H1 (cell line): Measurements from ENCODE around the gene NRL. TPM values are rescaled to one million over a fixed set of nuclear protein-coding genes. Genes with fewer than 3 reads are reported as not detected.

ENCODE experiments used
- CTCF ChIA-PET: fragments of 300-600 bp; sonication (Branson Sonifier 250); formaldehyde crosslinking; loops from one replicate; lab custom pipeline; 2021; ENCODE audit not compliant: partially characterized antibody; lab: Charles Lee
- POLR2A ChIA-PET: fragments of 300-600 bp; sonication (Branson Sonifier 250); formaldehyde crosslinking; loops from one replicate; lab custom pipeline; 2021; ENCODE audit warnings: inconsistent platforms; ENCODE audit not compliant: partially characterized antibody; lab: Charles Lee
- DNase-seq, 2 experiments: peaks; one replicate each; pipeline versions ENCODE4 v3.0.0 to v3.0.0-alpha.2; 2010 to 2022; ENCODE audit warnings: low spot score in 2 of 2, low read depth in 1 of 2, mixed read lengths in 1 of 2
- FAIRE-seq: peaks from 2 replicates; lab custom pipeline; 2011; peaks lifted over from hg19 to GRCh38; lab: Jason Lieb, UNC
- H2AFZ ChIP-seq: 2 replicates; pipeline ENCODE4 v1.8.1; 2012; ENCODE audit warnings: low read length, inconsistent platforms
- H2AK5ac ChIP-seq: 2 replicates; pipeline ENCODE4 v1.6.1; 2013; ENCODE audit warnings: low read depth, low read length
- H2BK120ac ChIP-seq: replicated peaks from 2 replicates; pipeline ENCODE3; 2013; ENCODE audit warnings: low read depth, low read length, inconsistent platforms
- H2BK12ac ChIP-seq: 2 replicates; pipeline ENCODE4 v1.6.1; 2013; ENCODE audit warnings: low read depth, low read length
- H2BK15ac ChIP-seq: 2 replicates; pipeline ENCODE4 v1.6.1; 2013; ENCODE audit warnings: low read length
- H2BK20ac ChIP-seq: 2 replicates; pipeline ENCODE4 v1.6.1; 2013; ENCODE audit warnings: low read length
- H2BK5ac ChIP-seq: 2 replicates; pipeline ENCODE4 v1.6.1; 2013; ENCODE audit warnings: low read depth, low read length
- H3K14ac ChIP-seq: 2 replicates; pipeline ENCODE4 v1.6.1; 2013; ENCODE audit warnings: inconsistent platforms; ENCODE audit not compliant: insufficient read length
- H3K18ac ChIP-seq: 2 replicates; pipeline ENCODE4 v1.6.1; 2013; ENCODE audit warnings: low read length; ENCODE audit errors: extremely low read depth
- H3K23ac ChIP-seq: 2 replicates; pipeline ENCODE4 v1.6.1; 2013; ENCODE audit warnings: inconsistent platforms; ENCODE audit not compliant: insufficient read length
- H3K23me2 ChIP-seq: 2 replicates; pipeline ENCODE4 v1.6.1; 2013; ENCODE audit warnings: low read depth, low read length
- H3K27ac ChIP-seq: 2 replicates; pipeline ENCODE4 v1.6.1; 2011; ENCODE audit warnings: low read depth, low read length, inconsistent platforms
- H3K27me3 ChIP-seq, 4 experiments: replicated peaks in 1 of 4; 1 replicate in 1 of 4; 2 replicates in 3 of 4; pipeline versions ENCODE4 v1.6.1 to v1.8.1; 2011 to 2013; ENCODE audit warnings: low read length in 3 of 4, mild to moderate bottlenecking in 3 of 4, inconsistent platforms in 2 of 4, mixed read lengths in 2 of 4, moderate library complexity in 1 of 4; ENCODE audit not compliant: control insufficient read depth in 3 of 4, insufficient read depth in 3 of 4; ENCODE audit errors: extremely low read depth in 1 of 4
- H3K36me3 ChIP-seq, 4 experiments: 2 replicates each; pipeline versions ENCODE4 v1.6.1 to v1.8.1; 2011 to 2013; ENCODE audit warnings: mild to moderate bottlenecking in 4 of 4, low read length in 3 of 4, moderate library complexity in 2 of 4, control low read depth in 1 of 4, inconsistent platforms in 1 of 4; ENCODE audit not compliant: insufficient read depth in 4 of 4, control insufficient read depth in 2 of 4
- H3K4ac ChIP-seq: replicated peaks from 2 replicates; pipeline ENCODE3; 2013; ENCODE audit warnings: low read length, low read depth, mixed read lengths, inconsistent platforms; ENCODE audit not compliant: insufficient read length
- H3K4me1 ChIP-seq, 4 experiments: replicated peaks in 1 of 4; 1 replicate in 1 of 4; 2 replicates in 3 of 4; pipeline versions ENCODE4 v1.6.1 to v1.8.1; 2011 to 2013; ENCODE audit warnings: low read length in 3 of 4, inconsistent platforms in 2 of 4, mixed read lengths in 1 of 4; ENCODE audit not compliant: insufficient read depth in 4 of 4, control insufficient read depth in 3 of 4
- H3K4me2 ChIP-seq, 2 experiments: 2 replicates each; pipeline versions ENCODE4 v1.6.1 to v1.8.1; 2011 to 2013; ENCODE audit warnings: low read depth in 2 of 2, low read length in 2 of 2, control low read depth in 1 of 2, inconsistent platforms in 1 of 2, mild to moderate bottlenecking in 1 of 2; ENCODE audit not compliant: insufficient read depth in 1 of 2
- H3K4me3 ChIP-seq, 4 experiments: fragments of 200-600, 300-600 bp in 1 of 4; sonication (generic), shearing (Covaris generic), sonication (Bioruptor Twin) in 1 of 4; 2 replicates each; pipeline versions ENCODE4 v1.5.1 to v1.8.1; 2011 to 2016; ENCODE audit warnings: low read length in 4 of 4, low read depth in 3 of 4, control low read depth in 2 of 4, inconsistent platforms in 2 of 4, mild to moderate bottlenecking in 2 of 4, mixed read lengths in 1 of 4, moderate library complexity in 1 of 4; ENCODE audit not compliant: insufficient read depth in 2 of 4; ENCODE audit errors: extremely low read depth in 1 of 4
- H3K56ac ChIP-seq: replicated peaks from 2 replicates; pipeline ENCODE3; 2013; ENCODE audit warnings: low read depth, mild to moderate bottlenecking, mixed read lengths, low read length, inconsistent platforms; ENCODE audit not compliant: insufficient read length
- H3K79me1 ChIP-seq: 2 replicates; pipeline ENCODE4 v1.6.1; 2013; ENCODE audit warnings: low read depth, low read length, control low read depth
- H3K79me2 ChIP-seq, 2 experiments: 2 replicates each; pipeline versions ENCODE4 v1.6.1 to v1.8.1; 2012 to 2013; ENCODE audit warnings: low read length in 2 of 2, mild to moderate bottlenecking in 2 of 2, inconsistent platforms in 1 of 2; ENCODE audit not compliant: insufficient read depth in 2 of 2, control insufficient read depth in 1 of 2
- H3K9ac ChIP-seq, 4 experiments: replicated peaks in 1 of 4; 1 replicate in 1 of 4; 2 replicates in 3 of 4; pipeline versions ENCODE4 v1.6.1 to v1.8.1; 2011 to 2013; ENCODE audit warnings: low read depth in 3 of 4, low read length in 3 of 4, control low read depth in 2 of 4, mild to moderate bottlenecking in 2 of 4, moderate library complexity in 2 of 4, inconsistent platforms in 1 of 4; ENCODE audit errors: extremely low read depth in 1 of 4
- H3K9me3 ChIP-seq, 2 experiments: 2 replicates each; pipeline versions ENCODE4 v1.6.1 to v1.8.1; 2012 to 2013; ENCODE audit warnings: mild to moderate bottlenecking in 2 of 2, moderate library complexity in 2 of 2, control low read depth in 1 of 2, inconsistent platforms in 1 of 2, low read depth in 1 of 2, low read length in 1 of 2, mixed read lengths in 1 of 2; ENCODE audit not compliant: insufficient read depth in 2 of 2
- H4K20me1 ChIP-seq, 2 experiments: replicated peaks in 1 of 2; 2 replicates each; pipeline versions ENCODE3 to v1.8.1; 2011 to 2013; ENCODE audit warnings: inconsistent platforms in 2 of 2, low read length in 2 of 2, mild to moderate bottlenecking in 1 of 2; ENCODE audit not compliant: insufficient read depth in 2 of 2, control insufficient read depth in 1 of 2
- H4K5ac ChIP-seq: 2 replicates; pipeline ENCODE4 v1.6.1; 2013; ENCODE audit warnings: low read length, low read depth, mixed read lengths, inconsistent platforms; ENCODE audit not compliant: insufficient read length
- H4K8ac ChIP-seq: 2 replicates; pipeline ENCODE4 v1.8.0; 2013; ENCODE audit warnings: mild to moderate bottlenecking, moderate library complexity, low read length, inconsistent platforms; ENCODE audit not compliant: insufficient read depth; ENCODE audit errors: extremely low read depth
- H4K91ac ChIP-seq: replicated peaks from 2 replicates; pipeline ENCODE3; 2013; ENCODE audit warnings: low read length, mixed read lengths, inconsistent platforms; ENCODE audit not compliant: insufficient read length
- BACH1 ChIP-seq: IDR thresholded peaks from 2 replicates; pipeline ENCODE4 v1.6.1; 2012; ENCODE audit warnings: low read length, improper control_type of control experiment
- CBX5 ChIP-seq: fragments of 300-800, 300-1000 bp; sonication (generic); IDR thresholded peaks from 2 replicates; pipeline ENCODE4 v1.7.1; 2016; ENCODE audit warnings: antibody characterized with exemption, low read length, low read depth
- CHD1 ChIP-seq: IDR thresholded peaks from 2 replicates; pipeline ENCODE4 v1.6.1; 2012; ENCODE audit warnings: low read depth, low read length, improper control_type of control experiment
- EP300 ChIP-seq, 2 experiments: IDR thresholded peaks; 1 replicate in 1 of 2; 2 replicates in 1 of 2; pipeline ENCODE4 v1.6.1; 2011 to 2012; ENCODE audit warnings: low read depth in 2 of 2, low read length in 2 of 2, mild to moderate bottlenecking in 2 of 2, borderline replicate concordance in 1 of 2, inconsistent platforms in 1 of 2, moderate library complexity in 1 of 2
- HDAC6 ChIP-seq: IDR thresholded peaks from one replicate; pipeline ENCODE4 v1.7.1; 2012; ENCODE audit warnings: low read depth, mild to moderate bottlenecking, inconsistent platforms, low read length, moderate library complexity
- NRF1 ChIP-seq: IDR thresholded peaks from 2 replicates; pipeline ENCODE4 v1.6.1; 2011; ENCODE audit warnings: mild to moderate bottlenecking, low read depth, low read length, improper control_type of control experiment
- POLR2AphosphoS5 ChIP-seq: IDR thresholded peaks from 2 replicates; pipeline ENCODE4 v1.6.1; 2011; ENCODE audit warnings: low read depth, low read length
- RNF2 ChIP-seq: fragments of 200-900, 300-1000 bp; sonication (generic); IDR thresholded peaks from 2 replicates; pipeline ENCODE4 v1.7.1; 2016; ENCODE audit warnings: borderline replicate concordance, low read depth, mild to moderate bottlenecking, antibody characterized with exemption, low read length; ENCODE audit not compliant: poor library complexity, severe bottlenecking; ENCODE audit errors: missing control alignments
- TCF12 ChIP-seq: IDR thresholded peaks from 2 replicates; pipeline ENCODE4 v1.6.1; 2011; ENCODE audit warnings: low read depth, mild to moderate bottlenecking, low read length
- YY1 ChIP-seq: IDR thresholded peaks from 2 replicates; pipeline ENCODE4 v1.6.1; 2011; ENCODE audit warnings: low read depth, mild to moderate bottlenecking, low read length
- WGBS, 2 experiments: shearing (Covaris generic) in 1 of 2; methylation state at CpG; one replicate each; pipeline versions ENCODE4 v1.1.6 to v1.1.7; 2013 to 2015; ENCODE audit warnings: low lambda C conversion rate in 2 of 2, mixed read lengths in 2 of 2, inconsistent platforms in 1 of 2, low coverage in 1 of 2, missing lambda C conversion rate in 1 of 2; ENCODE audit not compliant: insufficient replicate concordance in 2 of 2, insufficient coverage in 1 of 2, insufficient read length in 1 of 2; ENCODE audit errors: extremely low coverage in 1 of 2, missing lambda C conversion rate in 1 of 2; 5-methylcytosine and 5-hydroxymethylcytosine counted together
- polyA plus RNA-seq, 7 experiments: library from polyadenylated mRNA; depleted of rRNA in 3 of 7; stranded (reverse) in 5 of 7; unstranded in 2 of 7; fragments of >200 nt in 5 of 7; fragments of 200-250 nt in 2 of 7; gene quantifications; 1 replicate in 5 of 7; 2 replicates in 1 of 7; 4 replicates in 1 of 7; pipeline versions ENCODE4 v1.2.1 to v1.2.3, GENCODE V29; 2011 to 2013; ENCODE audit warnings: missing spikeins in 2 of 7, mixed read lengths in 2 of 7
- total RNA-seq: library from RNA; stranded (reverse); fragmentation: NEBNext Ultra II Directional; extraction: Animal tissue kit (Norgen Biotek cat#: 25700); gene quantifications from 2 replicates; pipeline ENCODE4 v1.2.1, GENCODE V29; 2021
- TF ChIP-seq, protein P1 (sequence below): IDR thresholded peaks from 2 replicates; pipeline ENCODE4 v1.6.1; 2011; ENCODE audit warnings: low read length, improper control_type of control experiment
- TF ChIP-seq, protein P2 (sequence below): IDR thresholded peaks from 2 replicates; pipeline ENCODE4 v1.6.1; 2011; ENCODE audit warnings: low read depth, mild to moderate bottlenecking, low read length; ENCODE audit not compliant: insufficient read depth

Gene NRL
- total and polyA plus RNA-seq, 2 of the 8 experiments (the other 6 are each of a cell fraction or from before 2014, with no cell fraction given): 1.1 to 2.2 TPM

DNA sequence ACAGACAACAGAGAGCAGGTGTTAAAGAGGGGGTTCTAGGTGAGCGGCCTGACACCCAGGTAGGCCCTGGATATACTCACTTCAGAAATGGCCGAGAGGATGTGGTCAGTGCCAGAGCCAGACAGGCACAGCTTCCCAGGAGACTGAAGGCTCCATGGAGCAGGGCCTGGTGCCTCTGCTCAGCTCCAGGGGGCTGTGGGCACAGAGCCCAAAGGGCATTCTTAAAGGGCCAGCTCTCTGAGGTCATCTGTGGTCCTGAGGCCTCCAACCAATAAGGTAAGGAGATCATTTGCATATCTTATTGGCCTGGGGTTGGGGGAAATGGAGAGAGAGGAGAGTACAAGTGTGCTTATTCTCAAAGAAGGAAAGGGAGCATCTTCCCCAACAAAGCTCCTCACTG lies 30.3 kb downstream of the NRL start:
- Histone ChIP-seq H3K27me3 (peaks cover 0 to 10% (median 7%) of the 10 kb centered on the region in 4 experiments; a peak in 5 of 7 replicates), H3K4ac (no peak overlapping the region), H4K20me1 (no peaks in the 10 kb centered on the region), H2BK120ac (no peak overlapping the region), H3K4me3 (no peak overlapping the region), H2BK15ac (no peak overlapping the region), H3K9me3 (no peaks in the 10 kb centered on the region), H3K56ac (no peak overlapping the region), H3K79me1 (no peaks in the 10 kb centered on the region), H2AFZ (no peak overlapping the region), H2BK20ac (no peak overlapping the region), H3K79me2 (no peaks in the 10 kb centered on the region), H2BK5ac (no peak overlapping the region), H3K14ac (no peak overlapping the region), H3K23me2 (peaks cover 11% of the 10 kb centered on the region; the same call in 1 of the 2 replicates), H2BK12ac (no peak overlapping the region), H2AK5ac (no peak overlapping the region), H3K18ac (no peak overlapping the region), H3K4me2 (no peak overlapping the region), H3K4me1 (peaks cover 0 to 17% (median 12%) of the 10 kb centered on the region in 4 experiments; a peak in 6 of 7 replicates), H3K23ac (no peak overlapping the region), H3K36me3 (no peaks in the 10 kb centered on the region), H4K91ac (no peak overlapping the region), H4K5ac (no peak overlapping the region), H3K9ac (no peak overlapping the region), H3K27ac (no peak overlapping the region), H4K8ac (no peak overlapping the region)
- TF ChIP-seq POLR2AphosphoS5: no peak
- TF ChIP-seq, protein P1, sequence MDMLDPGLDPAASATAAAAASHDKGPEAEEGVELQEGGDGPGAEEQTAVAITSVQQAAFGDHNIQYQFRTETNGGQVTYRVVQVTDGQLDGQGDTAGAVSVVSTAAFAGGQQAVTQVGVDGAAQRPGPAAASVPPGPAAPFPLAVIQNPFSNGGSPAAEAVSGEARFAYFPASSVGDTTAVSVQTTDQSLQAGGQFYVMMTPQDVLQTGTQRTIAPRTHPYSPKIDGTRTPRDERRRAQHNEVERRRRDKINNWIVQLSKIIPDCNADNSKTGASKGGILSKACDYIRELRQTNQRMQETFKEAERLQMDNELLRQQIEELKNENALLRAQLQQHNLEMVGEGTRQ: no peak
- no peak for TF ChIP-seq RNF2
- no peak for TF ChIP-seq CHD1
- no peak for TF ChIP-seq YY1
- TF ChIP-seq HDAC6: no peak
- no peak for TF ChIP-seq NRF1
- TF ChIP-seq BACH1: no peak
- TF ChIP-seq CBX5: no peak
- no peak for TF ChIP-seq TCF12
- TF ChIP-seq, protein P2, sequence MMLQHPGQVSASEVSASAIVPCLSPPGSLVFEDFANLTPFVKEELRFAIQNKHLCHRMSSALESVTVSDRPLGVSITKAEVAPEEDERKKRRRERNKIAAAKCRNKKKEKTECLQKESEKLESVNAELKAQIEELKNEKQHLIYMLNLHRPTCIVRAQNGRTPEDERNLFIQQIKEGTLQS: no peak
- TF ChIP-seq EP300 (IDR thresholded peaks at IDR 0.05; ENCODE audit: borderline replicate concordance in 1 of 2, low read depth in 2 of 2, low read length in 2 of 2): no peak
- CTCF ChIA-PET: interaction anchor here (1.0 to 1.9 kb wide), 5 partner anchors 9 to 62 kb away, joined by 3 to 5 read pairs (median 4); partner anchors contain the start of gene PCK2
- FAIRE-seq (no peak), DNase-seq (no peak)
- POLR2A ChIA-PET: interaction anchor here (0.6 to 27.2 kb wide), 2 partner anchors 15 to 259 kb away, joined by 3 to 626 read pairs; partner anchors contain the start of gene PCK2
- 84% methylated on average over 2 of the region's 2 CpGs; no CpG with 5 or more reads in 1 of the 2 experiments for WGBS, 2 experiments
